Upper lobe of left lung (tissue), 4 donors: ENCODE measurements around the gene JAZF1.

Experiments used
- EP300 ChIP-seq, 4 donors: sonication (generic); formaldehyde crosslinking; IDR thresholded peaks; one replicate each; pipeline ENCODE4 v1.5.1; 2017; ENCODE audit warnings: antibody characterized with exemption in 4 of 4, control low read depth in 2 of 4
- POLR2AphosphoS5 ChIP-seq, 2 donors: sonication (generic); formaldehyde crosslinking; IDR thresholded peaks; one replicate each; pipeline ENCODE4 v1.5.1; 2017; ENCODE audit warnings: antibody characterized with exemption in 2 of 2
- TF ChIP-seq, protein P1 (sequence below), 6 experiments: fragments of 450-650 bp in 4 of 6; fragments of 200-600 bp in 2 of 6; sonication (generic) in 2 of 6; IDR thresholded peaks; one replicate each; pipeline ENCODE4 v1.5.1; 2016 to 2019; ENCODE audit warnings: antibody characterized with exemption in 6 of 6

DNA sequence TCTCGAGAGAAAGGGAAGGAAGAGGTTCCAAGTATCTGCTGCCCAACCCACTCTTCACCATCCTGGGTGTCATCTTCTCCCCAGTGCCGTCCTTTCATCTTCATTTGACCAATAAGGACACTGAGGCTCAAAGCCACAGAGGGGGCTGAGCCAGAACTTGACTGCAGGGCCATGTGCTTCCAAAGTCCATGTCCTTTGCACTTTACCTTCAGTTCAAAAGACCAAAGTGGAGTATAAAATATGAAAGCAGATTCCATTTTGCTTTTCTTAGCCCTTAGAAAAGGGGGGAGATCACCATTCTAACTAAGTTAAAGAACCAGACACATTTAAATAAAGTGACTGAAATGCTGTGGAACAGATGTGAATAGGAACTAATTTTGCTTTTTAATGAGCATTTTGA is 56.2 kb downstream of the JAZF1 start:
- TF ChIP-seq, protein P1, sequence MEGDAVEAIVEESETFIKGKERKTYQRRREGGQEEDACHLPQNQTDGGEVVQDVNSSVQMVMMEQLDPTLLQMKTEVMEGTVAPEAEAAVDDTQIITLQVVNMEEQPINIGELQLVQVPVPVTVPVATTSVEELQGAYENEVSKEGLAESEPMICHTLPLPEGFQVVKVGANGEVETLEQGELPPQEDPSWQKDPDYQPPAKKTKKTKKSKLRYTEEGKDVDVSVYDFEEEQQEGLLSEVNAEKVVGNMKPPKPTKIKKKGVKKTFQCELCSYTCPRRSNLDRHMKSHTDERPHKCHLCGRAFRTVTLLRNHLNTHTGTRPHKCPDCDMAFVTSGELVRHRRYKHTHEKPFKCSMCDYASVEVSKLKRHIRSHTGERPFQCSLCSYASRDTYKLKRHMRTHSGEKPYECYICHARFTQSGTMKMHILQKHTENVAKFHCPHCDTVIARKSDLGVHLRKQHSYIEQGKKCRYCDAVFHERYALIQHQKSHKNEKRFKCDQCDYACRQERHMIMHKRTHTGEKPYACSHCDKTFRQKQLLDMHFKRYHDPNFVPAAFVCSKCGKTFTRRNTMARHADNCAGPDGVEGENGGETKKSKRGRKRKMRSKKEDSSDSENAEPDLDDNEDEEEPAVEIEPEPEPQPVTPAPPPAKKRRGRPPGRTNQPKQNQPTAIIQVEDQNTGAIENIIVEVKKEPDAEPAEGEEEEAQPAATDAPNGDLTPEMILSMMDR (IDR thresholded peaks at IDR 0.05), result no peak
- TF ChIP-seq POLR2AphosphoS5 (IDR thresholded peaks at IDR 0.05) (no peak), EP300 (IDR thresholded peaks at IDR 0.05) (no peak)
